D721Med (cell line): ENCODE data around the gene SLC25A39.

ENCODE experiments used
- DNase-seq: peaks from one replicate; pipeline ENCODE4 v3.0.0; 2011; ENCODE audit warnings: low spot score; ENCODE audit not compliant: insufficient read length
- FAIRE-seq: peaks from 2 replicates; lab custom pipeline; 2011; peaks lifted over from hg19 to GRCh38; lab: Jason Lieb, UNC
- CTCF ChIP-seq: IDR thresholded peaks from 2 replicates; pipeline ENCODE4 v1.5.1; 2012; ENCODE audit warnings: mild to moderate bottlenecking, control low read depth; ENCODE audit not compliant: insufficient read depth; ENCODE audit errors: missing control alignments

The SLC25A39 gene

GRCh38 chr17:44312396-44313104 is 12.1 kb downstream of the SLC25A39 start:
- no peak for TF ChIP-seq CTCF
- FAIRE-seq (no peak), DNase-seq (no peak)

- TF ChIP-seq CTCF = no peak
- FAIRE-seq (no peak), DNase-seq (no peak)
Measured at GRCh38 chr17:44311562-44312181, 13.0 kb downstream of the SLC25A39 start.

GRCh38 chr17:44310609-44311376 is 13.8 kb downstream of the SLC25A39 start:
- FAIRE-seq (no peak), DNase-seq (no peak)
- no peak for TF ChIP-seq CTCF

GRCh38 chr17:44310188-44310587 is 14.4 kb downstream of the SLC25A39 start:
- no peak for DNase-seq
- FAIRE-seq = no peak
- TF ChIP-seq CTCF = no peak

GRCh38 chr17:44309472-44309871 is 15.2 kb downstream of the SLC25A39 start:
- no peak for FAIRE-seq
- no peak for TF ChIP-seq CTCF
- no peak for DNase-seq

GRCh38 chr17:44308865-44309264 is 15.8 kb downstream of the SLC25A39 start:
- TF ChIP-seq CTCF = no peak
- DNase-seq (no peak), FAIRE-seq (no peak)

GRCh38 chr17:44308320-44308818 is 16.3 kb downstream of the SLC25A39 start, which contains the start of gene RUNDC3A:
TSS of gene RUNDC3A (plus strand) at chr17:44308601. CDS start at chr17:44308833, 232 bp downstream.
- peak; percentile 99 for DNase-seq
- TF ChIP-seq CTCF = no peak
- FAIRE-seq = no peak
